NCI-H748 (cell line): ENCODE results near the gene SIAE.
A peak's percentile ranks its signal among the peaks of the same experiment; 100 is the strongest.
"Not testable (repeated sequence)": the region's sequence is repeated elsewhere in the genome, so short reads cannot be mapped to it uniquely, and the experiment has no call there.

ENCODE experiments used
- DNase-seq: peaks from one replicate; lab custom pipeline; 2025; ENCODE audit not compliant: unreplicated experiment; lab: John Stamatoyannopoulos, UW

SIAE gene

DNA sequence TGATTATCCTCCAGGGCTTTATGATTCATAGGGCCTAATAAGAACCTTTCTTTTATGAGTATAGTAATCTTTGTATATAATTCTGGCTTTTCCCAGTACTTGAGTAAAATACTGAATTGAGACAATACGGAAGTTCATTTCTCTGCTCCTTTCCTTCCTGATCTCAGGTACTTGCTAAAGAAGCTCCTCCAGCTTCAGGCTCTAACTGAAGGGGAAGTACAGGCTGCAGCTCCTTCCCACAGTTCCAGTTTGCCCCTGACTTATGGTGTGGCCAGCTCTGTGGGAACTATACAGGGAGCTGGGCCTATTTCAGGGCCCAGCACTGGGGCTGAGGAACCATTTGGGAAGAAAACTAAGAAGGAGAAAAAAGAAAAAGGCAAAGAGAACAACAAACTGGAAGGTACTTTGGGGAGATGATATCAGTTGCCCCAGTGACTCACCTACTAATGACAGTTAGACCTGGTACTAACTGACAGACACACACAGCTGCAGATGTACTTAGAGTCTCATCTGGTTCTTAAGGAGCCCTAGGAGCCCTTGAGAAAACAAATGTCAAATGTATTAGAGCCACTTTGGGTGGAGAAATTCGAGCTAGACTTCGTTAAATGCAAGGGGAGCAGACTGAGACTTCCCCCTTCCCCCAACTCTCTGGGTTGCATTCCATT is 47.9 kb downstream of the SIAE start:
- no peak for DNase-seq

DNA sequence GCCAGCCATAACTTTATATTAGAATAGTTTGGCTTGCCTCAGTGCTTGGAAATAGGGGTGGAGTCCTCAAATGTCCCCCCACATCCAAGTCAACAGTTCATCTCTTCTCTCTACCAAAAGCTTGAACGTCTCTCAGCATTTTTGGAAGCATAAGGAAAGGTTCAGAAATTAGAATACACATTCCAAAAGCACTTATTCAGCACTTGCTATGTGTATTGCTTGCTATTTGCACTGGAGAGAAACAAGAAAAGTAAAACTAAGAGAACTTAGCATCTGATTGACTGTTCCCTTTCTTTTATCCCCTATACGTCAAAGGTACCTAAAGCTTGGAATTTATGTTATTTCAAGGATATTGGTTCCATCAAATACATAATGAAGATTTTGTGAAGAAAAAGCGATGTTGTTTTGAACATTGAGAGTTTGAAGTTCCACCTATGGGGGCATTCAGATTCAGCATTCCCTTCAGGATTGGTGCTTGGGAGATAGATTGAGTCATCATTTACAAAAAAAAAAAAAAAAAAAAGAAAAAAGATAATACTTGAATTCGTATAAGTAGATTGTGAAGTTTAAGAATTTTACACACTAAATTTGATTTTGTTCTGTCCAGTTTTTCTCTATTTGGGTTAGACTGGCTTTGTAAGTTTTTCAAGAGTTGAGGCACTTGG is 49.5 kb downstream of the SIAE start:
- DNase-seq: no peak

DNA sequence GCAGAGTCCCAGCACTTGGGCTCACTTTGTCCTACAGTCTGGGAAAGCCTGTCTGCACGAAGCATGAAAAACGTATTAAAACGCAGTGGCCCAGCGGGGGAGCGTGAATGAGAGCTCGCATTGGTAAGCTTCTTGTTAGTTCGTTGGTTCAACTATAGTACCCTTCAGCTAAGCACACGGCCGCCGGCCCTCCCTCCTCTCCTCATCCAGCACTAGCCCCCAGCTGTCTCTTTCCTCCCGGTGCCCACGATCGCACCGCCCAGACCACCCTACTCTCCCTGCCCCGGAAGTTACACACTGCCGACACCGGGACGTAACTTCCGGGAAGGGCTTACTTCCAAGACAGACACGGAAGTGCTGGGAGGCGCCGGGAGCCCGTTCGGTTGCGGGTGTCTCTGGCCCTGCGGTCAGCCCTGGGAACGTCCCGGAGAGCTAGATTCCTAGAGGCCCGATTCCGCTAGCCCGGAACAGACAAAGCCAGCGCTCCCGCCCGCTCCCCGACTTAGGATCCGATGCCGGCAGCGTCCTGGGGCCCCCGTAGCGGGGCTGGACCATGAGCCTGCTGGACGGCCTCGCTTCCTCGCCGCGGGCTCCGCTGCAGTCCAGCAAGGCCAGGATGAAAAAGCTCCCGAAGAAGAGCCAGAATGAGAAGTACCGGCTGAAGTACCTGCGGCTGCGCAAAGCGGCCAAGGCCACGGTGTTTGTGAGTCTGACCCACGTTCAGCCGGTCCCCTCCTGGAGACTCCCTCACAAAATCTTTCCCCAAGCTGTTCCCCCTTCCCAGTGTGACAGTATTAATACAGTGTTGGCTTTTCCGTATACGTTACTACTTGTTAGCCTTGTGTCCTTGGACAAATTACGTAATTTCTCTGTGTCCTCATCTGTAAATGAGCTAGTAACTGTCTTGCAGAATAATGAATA is 50.7 kb downstream of the SIAE start, which contains the start of gene TBRG1:
Gene TBRG1 (plus strand): TSS at position 334 of the 921 bp plus-strand sequence. CDS start 220 bp downstream, at position 554.
- DNase-seq: peak; percentile 90

DNA sequence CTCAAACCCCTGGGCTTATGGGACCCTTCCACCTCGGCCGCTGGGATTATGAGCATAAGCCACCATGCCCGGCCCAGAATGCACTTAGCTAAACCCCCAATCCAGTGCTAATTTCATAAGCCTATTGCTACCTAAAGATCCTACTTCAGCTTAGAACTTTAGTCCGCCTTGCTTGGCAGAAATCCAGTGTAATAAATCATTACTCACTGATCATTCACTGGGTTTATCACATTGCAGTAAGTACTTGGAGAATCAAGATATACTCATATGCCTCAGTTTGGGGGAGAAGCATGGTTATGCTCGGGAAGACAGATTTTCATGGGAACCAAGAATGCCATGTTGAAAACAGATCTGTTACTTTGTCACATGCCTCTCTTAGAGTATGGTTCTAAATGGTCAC is 54.7 kb downstream of the SIAE start:
- no peak for DNase-seq

DNA sequence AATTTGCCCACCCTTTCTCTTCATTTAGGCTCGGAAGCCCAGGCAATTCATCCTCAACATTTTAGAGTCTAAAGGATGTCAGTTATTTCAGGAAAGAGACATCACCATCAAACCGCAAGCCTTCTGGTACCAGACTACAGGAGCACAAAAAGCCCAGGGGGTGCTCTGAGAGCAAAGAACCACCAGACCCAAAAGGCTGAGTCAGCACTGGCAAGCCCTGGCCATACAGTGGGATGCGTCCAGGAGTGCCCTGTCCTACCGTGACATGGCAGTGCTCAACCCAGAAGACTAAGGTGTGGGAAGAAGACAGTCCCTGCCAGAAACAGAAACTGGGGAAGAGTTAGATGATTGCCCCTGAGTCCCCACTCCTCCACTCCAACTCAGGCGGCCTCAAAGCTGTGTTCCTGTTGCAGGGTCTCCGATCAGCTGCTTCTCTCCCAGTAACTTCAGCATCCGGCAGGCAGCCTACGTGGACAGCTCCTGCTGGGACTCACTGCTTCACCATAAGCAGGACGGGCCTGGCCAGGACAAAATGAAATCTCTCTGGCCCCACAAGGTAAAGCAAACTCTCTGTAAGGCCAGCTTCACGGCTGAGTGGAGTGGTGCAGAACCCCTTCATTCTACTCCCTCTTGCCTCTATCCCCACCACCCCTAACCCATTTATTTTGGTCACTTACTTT is 60.8 kb downstream of the SIAE start:
- no peak for DNase-seq

DNA sequence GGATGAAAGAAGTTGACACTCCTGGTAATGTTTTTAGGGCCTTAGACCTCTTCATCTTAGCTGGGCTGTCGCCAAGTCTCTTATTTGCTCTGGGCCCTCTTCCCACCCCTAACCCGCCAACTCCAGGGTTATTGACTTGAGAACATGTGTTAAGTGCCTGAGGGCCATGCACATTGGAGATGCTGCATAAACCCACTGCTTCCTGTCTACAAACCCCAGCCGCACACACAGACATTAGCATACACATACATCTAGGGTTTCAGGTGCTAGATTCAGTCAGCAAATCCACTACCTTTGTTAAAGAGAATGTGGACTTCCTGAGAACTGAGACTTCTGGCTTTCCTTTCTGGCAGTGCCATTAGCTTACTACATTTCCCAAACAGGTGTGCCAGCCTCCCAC is 61.5 kb downstream of the SIAE start:
- no peak for DNase-seq

DNA sequence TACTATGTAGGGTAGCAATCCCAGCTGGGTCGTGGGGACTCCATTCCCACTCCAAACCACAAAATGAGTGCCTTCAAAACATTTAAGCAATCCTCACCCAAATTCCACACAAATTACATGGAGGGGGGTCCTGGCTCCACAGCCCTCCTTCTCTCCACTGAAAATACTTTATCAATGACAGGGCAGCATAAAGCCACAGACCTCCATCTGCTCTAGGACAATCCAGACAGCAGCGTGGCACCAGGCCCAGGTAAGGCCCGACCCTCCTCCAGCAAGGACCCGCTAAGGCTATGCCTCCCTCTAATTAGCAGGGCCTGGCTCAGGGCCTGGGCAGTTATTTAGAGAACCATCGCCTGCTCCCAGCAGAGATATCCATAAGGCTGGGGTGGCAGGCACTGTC is 62.5 kb downstream of the SIAE start, which contains the start of gene PANX3:
Gene PANX3 (plus strand): TSS at position 365 of the 400 bp plus-strand sequence. CDS start 129 bp downstream, outside the sequence.
- no peak for DNase-seq

DNA sequence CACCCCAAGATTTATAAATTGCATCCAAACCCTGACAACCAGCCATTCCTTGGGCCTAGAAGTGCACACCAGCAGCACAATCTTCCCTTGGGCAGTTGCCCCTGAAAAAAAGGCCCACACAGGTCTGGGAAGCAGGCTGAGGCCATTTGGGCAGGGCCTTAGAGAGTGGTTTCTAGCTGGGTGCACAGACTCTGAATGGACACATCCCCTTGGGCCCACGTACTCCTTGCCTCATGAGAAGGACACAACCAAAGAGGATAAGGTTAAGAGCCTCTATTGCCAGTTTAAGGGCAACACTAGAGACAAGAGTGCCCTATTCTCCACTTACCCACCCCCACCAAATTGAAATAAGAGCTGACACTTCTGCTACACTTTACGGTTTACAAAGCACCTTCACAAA is 63.2 kb downstream of the SIAE start:
- DNase-seq: no peak

DNA sequence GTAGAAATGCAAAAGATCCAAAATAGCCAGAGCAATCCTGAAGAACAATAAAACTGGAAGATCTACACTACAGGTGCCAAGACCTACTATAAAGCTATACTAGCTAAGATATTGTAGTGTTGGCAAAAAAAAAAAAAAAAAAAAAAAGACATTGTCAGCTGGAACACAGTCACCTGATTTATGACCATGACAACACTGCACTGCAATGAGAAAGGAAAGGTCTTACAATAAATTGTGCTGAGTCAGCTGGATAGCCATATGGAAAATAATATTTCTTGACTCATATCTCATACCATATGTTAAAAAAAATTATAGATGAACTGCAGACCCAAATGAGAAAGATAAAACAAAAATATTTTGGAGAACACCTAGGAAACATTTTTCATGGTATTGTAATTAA is 65.4 kb downstream of the SIAE start:
- DNase-seq: no peak

DNA sequence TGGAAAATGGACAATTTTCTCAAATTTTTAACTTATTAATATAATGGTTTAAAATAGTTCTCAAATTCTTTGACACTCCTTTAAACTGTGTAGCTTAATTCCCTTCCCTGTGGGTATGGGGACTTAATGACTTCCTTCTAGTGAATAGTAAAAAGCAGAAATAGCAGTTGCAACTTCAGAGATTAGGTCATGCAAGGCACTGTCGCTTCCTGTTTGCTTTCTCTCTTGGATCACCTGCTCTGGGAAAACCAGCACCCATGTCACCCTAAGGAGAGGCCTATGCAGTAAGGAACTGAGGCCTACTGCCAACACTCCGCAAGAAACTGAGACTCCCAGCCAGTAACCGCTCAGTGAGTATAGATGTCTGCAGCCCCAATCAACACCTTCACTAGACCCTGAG is 67.8 kb downstream of the SIAE start:
- DNase-seq: no peak

DNA sequence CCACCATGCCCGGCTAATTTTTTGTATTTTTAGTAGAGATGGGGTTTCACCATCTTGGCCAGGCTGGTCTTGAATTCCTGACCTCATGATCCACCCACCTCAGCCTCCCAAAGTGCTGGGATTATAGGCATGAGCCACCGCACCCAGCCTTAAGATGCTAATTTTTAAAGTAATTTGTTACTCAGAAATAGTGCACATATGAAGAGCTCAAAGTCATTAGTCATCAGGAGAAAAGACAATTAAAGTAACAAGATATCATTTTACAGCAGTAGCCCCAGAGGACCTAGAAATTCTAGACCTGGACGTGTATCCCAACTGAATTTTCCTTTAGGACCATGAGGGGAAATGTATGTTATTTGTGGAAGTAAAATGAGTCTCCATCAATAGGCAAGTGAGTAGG is 70.8 kb downstream of the SIAE start:
- not testable (repeated sequence) for DNase-seq

DNA sequence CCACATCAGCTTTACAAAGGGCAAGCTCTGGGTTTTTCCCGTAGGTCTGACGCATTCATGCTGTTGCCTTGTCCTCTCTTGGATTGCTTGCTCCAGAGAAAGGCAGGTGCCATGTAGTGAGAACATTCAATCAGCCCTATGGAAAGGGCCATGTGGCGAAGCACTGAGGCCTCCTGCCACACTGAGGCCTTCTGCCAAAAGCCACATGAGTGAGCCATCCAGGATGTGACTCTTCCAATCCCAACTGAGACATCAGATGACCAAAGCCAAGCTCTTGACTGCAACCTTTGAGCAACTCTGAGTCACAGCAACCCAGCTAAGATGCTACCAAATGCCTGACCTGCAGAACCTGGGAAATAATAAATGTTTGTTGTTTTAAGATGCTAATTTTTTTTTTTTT is 71.3 kb downstream of the SIAE start:
- DNase-seq: no peak

DNA sequence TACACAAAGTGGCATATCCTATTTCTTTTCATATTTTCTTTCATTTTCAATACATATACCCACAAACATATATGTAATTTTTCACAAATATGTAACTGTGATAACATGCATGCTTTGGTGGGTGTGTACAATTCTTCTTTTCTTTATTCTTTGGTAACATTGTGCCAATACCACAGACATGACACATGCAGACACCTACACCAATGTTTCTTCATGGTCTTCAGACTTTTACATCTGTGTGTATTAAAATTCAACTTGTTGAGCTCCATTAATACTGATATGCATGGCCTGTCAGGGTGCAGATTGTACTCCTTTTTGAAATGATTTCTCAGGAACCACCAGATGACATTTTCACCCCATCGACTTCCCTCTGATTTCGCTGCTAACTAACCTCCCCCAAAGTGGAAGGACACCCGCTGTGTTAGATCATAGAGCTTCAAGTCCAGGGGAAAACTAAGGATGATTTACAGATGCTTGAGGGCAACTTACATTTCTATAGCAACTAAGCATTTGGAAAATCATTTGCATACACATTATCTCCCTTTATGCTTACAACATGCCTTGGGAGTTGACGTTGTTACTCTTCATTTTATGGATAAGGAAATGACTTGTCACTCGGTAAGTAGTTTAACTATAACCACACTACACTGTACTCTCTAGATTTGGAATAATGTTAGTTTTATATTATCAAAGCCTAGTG is 72.8 kb downstream of the SIAE start:
- no peak for DNase-seq

DNA sequence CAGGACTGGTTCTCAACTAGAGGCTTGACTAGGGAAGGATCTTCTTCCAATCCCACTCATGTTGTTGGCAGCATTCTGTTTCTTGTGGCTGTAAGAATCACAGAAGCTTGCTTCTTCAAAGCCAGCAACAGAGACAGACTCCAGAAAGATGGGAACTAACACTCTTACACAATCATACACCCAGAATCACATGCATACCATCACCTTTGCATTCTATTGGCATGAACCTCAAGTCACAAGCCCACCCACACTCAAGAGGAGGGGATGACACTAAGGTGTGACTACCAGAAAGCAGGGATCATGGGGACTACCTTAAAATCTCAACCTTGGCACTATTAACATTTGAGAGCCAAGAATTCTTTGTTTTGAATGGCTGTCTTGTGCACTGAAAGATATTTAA is 75.9 kb downstream of the SIAE start:
- no peak for DNase-seq

DNA sequence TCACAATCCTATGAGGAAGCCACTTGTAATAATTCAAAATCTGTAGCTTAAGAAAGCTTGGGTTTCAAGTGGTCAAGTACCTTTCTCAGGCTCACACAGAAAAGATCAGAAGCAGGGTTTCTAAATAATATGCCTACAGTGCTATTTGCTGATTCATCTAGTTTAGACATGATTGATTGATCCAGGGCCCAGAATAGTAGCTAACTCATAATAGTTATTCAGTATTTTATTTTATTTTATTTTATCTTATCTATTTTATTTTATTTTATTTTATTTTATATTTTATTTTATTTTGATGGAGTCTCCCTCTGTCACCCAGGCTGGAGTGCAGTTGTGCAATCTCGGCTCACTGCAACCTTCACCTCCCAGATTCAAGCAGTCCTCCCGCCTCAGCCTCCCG is 78.2 kb downstream of the SIAE start:
- DNase-seq: no peak

DNA sequence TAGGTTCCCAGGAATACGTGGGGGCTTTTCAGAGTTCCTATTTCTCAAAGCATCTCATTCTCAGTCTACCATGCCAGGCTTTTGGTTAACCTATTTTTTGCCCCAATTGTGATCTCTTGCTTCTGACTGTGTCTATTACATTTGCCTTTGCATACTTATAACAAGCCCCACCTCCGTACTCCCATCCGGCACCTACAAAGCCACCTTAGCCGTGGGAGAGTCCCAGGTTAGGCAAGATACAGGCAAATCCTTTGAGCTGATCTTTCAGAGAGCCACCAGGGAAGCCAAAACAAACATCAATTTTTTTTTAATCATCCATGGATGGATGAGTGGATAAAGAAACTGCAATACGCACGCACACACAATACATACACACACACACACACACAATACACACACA is 80.9 kb downstream of the SIAE start:
- DNase-seq: peak; percentile 5

DNA sequence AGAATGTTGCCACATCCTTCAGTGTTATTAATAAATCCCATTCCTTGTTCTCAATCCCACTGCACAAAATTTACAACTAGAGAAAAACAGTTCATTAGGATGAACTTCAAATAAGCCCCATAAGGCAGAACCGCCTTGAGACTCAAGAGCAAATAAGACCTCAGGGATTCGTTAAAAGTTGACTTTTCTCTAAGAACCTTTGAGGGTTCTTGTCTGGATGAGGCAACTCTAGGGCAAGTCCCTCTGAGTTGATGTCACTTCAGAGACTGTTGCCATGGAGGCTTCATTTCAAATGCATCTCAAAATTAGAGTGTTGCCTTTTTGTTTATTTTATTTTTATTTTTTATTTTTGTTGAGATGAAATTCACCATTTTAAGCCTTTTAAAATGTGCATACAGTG is 82.1 kb downstream of the SIAE start:
- no peak for DNase-seq

DNA sequence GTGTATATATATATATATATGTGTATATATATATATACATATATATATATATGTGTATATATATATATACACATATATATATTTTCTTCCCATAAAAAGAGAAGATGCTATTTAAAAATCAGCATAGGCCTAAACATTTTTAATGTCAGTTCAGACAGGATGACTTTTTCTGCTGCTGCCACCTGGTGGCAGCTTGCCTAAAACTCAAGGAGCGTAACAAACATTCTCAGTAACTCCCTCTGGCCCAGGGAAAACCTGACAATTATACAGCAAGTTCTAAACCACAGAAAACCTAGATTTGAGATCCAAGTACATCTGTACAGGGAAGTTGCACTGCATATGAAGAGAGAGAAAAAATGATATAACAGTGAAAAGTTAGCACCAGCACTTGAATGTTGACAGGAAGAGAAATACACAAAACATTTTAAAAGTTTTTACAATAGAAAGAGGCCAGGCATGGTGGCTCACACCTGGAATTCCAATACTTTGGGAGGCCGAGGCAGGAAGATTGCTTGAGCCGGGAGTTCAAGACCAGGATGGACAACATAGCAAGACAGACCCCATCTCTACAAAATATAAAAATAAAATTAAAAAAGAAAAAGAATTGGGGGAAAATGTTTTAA is 87.2 kb downstream of the SIAE start:
- peak; percentile 45 for DNase-seq

DNA sequence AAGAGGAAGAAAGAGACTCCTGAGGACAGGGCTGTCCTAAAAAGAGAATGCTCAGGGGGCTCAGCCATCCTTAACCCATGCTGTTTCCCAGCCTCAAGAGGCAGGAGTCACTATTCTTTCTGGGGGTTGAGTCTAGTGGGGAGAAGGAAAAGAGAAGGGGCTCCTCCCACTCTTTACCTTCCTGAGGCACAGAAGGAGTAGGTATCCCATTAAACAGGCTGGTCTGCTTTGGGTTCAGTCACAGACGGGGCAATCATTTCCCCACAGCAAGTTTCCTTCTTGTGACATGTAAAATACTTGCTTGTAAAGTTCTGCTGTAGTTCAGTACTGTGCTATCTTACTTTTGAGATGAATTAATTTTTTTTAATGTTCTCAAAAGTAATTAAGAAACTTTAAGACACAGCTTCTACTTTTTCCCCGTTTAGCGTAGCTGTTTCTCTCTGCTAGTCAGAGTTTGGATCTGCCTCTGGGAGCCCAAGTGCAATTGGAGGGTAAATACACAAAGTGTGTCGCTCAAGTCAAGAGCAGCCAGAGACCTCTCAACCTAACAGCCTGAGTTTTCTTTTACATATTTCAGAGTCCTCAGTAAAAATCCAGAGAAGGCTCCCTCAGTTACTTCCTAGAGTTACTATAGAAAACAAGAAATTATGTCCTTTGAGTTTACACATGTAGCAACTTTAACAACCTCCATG is 88.7 kb downstream of the SIAE start:
- DNase-seq: no peak
